GM12878 (cell line): Measurements from ENCODE around the gene EHF.

ENCODE experiments used
- CBX5 ChIP-seq: sonication (generic); IDR thresholded peaks from 2 replicates; pipeline ENCODE4 v1.6.1; 2016; ENCODE audit warnings: low read depth, moderate library complexity, mild to moderate bottlenecking, inconsistent platforms
- CTCF ChIP-seq, 3 experiments: IDR thresholded peaks in 2 of 3; conservative IDR thresholded peaks in 1 of 3; 2 replicates each; pipeline ENCODE4 v1.5.1; 2011; ENCODE audit warnings: low read depth in 3 of 3, low read length in 3 of 3, mild to moderate bottlenecking in 3 of 3, control low read depth in 2 of 3, moderate library complexity in 2 of 3, inconsistent platforms in 1 of 3, mixed read lengths in 1 of 3; ENCODE audit not compliant: control insufficient read depth in 2 of 3, insufficient read depth in 1 of 3; ENCODE audit errors: extremely low read depth in 1 of 3
- ESRRA ChIP-seq: IDR thresholded peaks from 2 replicates; pipeline ENCODE4 v1.6.1; 2012; ENCODE audit warnings: mild to moderate bottlenecking, low read length, improper control_type of control experiment
- GABPA ChIP-seq: IDR thresholded peaks from 2 replicates; pipeline ENCODE4 v1.6.1; 2014; ENCODE audit warnings: antibody characterized with exemption, low read depth, mild to moderate bottlenecking, inconsistent platforms
- JUND ChIP-seq: IDR thresholded peaks from 2 replicates; pipeline ENCODE4 v1.6.1; 2012; ENCODE audit warnings: low read depth, mild to moderate bottlenecking, low read length, improper control_type of control experiment, moderate library complexity
- NR2C2 ChIP-seq: IDR thresholded peaks from 2 replicates; pipeline ENCODE4 v1.6.1; 2011; ENCODE audit warnings: borderline replicate concordance, low read depth; ENCODE audit not compliant: control insufficient read depth, insufficient read length
- POLR2A ChIP-seq: IDR thresholded peaks from 2 replicates; pipeline ENCODE4 v1.6.1; 2011; ENCODE audit warnings: low read depth, mild to moderate bottlenecking, low read length
- REST ChIP-seq: IDR thresholded peaks from 2 replicates; pipeline ENCODE4 v1.6.1; 2012; ENCODE audit warnings: mild to moderate bottlenecking, low read depth, low read length
- RFX5 ChIP-seq: IDR thresholded peaks from 2 replicates; pipeline ENCODE4 v1.6.1; 2011; ENCODE audit warnings: low read depth, low read length, improper control_type of control experiment
- SIX5 ChIP-seq: IDR thresholded peaks from 2 replicates; pipeline ENCODE4 v1.6.1; 2011; ENCODE audit warnings: mild to moderate bottlenecking, low read depth, low read length, moderate library complexity; ENCODE audit not compliant: severe bottlenecking
- SREBF2 ChIP-seq: IDR thresholded peaks from 2 replicates; pipeline ENCODE4 v1.6.1; 2012; ENCODE audit warnings: mild to moderate bottlenecking, low read length
- ZBTB11 ChIP-seq: fragments of 450-650 bp; formaldehyde crosslinking; IDR thresholded peaks from 2 replicates; pipeline ENCODE4 v1.5.0; 2022; ENCODE audit warnings: mild to moderate bottlenecking, missing genetic modification characterization
- ZBTB33 ChIP-seq: fragments of 450-650 bp; IDR thresholded peaks from 2 replicates; pipeline ENCODE4 v1.6.1; 2017; ENCODE audit warnings: mild to moderate bottlenecking
- TF ChIP-seq, protein P1 (sequence below): IDR thresholded peaks from 2 replicates; pipeline ENCODE4 v1.6.1; 2012; ENCODE audit warnings: improper control_type of control experiment, low read depth, low read length; ENCODE audit not compliant: insufficient replicate concordance

- no peak for TF ChIP-seq NR2C2
- no peak for TF ChIP-seq ZBTB11 (CRISPR knock-in tag)
- no peak for TF ChIP-seq RFX5
- TF ChIP-seq JUND = no peak
- TF ChIP-seq CBX5 = no peak
- TF ChIP-seq CTCF (IDR thresholded peaks at IDR 0.05 in 2 of 3, conservative IDR thresholded peaks at IDR 0.05 in 1 of 3; ENCODE audit: control insufficient read depth in 2 of 3, extremely low read depth in 1 of 3, insufficient read depth in 1 of 3, low read depth in 3 of 3, low read length in 3 of 3) = no peak
- TF ChIP-seq, protein P1, sequence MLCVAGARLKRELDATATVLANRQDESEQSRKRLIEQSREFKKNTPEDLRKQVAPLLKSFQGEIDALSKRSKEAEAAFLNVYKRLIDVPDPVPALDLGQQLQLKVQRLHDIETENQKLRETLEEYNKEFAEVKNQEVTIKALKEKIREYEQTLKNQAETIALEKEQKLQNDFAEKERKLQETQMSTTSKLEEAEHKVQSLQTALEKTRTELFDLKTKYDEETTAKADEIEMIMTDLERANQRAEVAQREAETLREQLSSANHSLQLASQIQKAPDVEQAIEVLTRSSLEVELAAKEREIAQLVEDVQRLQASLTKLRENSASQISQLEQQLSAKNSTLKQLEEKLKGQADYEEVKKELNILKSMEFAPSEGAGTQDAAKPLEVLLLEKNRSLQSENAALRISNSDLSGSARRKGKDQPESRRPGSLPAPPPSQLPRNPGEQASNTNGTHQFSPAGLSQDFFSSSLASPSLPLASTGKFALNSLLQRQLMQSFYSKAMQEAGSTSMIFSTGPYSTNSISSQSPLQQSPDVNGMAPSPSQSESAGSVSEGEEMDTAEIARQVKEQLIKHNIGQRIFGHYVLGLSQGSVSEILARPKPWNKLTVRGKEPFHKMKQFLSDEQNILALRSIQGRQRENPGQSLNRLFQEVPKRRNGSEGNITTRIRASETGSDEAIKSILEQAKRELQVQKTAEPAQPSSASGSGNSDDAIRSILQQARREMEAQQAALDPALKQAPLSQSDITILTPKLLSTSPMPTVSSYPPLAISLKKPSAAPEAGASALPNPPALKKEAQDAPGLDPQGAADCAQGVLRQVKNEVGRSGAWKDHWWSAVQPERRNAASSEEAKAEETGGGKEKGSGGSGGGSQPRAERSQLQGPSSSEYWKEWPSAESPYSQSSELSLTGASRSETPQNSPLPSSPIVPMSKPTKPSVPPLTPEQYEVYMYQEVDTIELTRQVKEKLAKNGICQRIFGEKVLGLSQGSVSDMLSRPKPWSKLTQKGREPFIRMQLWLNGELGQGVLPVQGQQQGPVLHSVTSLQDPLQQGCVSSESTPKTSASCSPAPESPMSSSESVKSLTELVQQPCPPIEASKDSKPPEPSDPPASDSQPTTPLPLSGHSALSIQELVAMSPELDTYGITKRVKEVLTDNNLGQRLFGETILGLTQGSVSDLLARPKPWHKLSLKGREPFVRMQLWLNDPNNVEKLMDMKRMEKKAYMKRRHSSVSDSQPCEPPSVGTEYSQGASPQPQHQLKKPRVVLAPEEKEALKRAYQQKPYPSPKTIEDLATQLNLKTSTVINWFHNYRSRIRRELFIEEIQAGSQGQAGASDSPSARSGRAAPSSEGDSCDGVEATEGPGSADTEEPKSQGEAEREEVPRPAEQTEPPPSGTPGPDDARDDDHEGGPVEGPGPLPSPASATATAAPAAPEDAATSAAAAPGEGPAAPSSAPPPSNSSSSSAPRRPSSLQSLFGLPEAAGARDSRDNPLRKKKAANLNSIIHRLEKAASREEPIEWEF = no peak
- no peak for TF ChIP-seq GABPA
- no peak for TF ChIP-seq POLR2A
- TF ChIP-seq SIX5 = no peak
- no peak for TF ChIP-seq ZBTB33
- TF ChIP-seq REST = no peak
- no peak for TF ChIP-seq ESRRA
- no peak for TF ChIP-seq SREBF2
These were observed 35.3 kb downstream of the EHF start for GRCh38 chr11:34656062-34656720.
